H1 (cell line): ENCODE measurements around the gene PRCD.

Source experiments
- ATF2 ChIP-seq: IDR thresholded peaks from 2 replicates; pipeline ENCODE4 v1.6.1; 2012; ENCODE audit warnings: low read length, inconsistent platforms
- BACH1 ChIP-seq: IDR thresholded peaks from 2 replicates; pipeline ENCODE4 v1.6.1; 2012; ENCODE audit warnings: low read length, improper control_type of control experiment
- CTCF ChIP-seq, 3 experiments: IDR thresholded peaks; 1 replicate in 2 of 3; 2 replicates in 1 of 3; pipeline versions ENCODE4 v1.5.1 to v1.6.1; 2011; ENCODE audit warnings: low read length in 3 of 3, mild to moderate bottlenecking in 3 of 3, inconsistent platforms in 2 of 3, low read depth in 1 of 3, moderate library complexity in 1 of 3; ENCODE audit not compliant: insufficient read depth in 1 of 3; ENCODE audit errors: control extremely low read depth in 1 of 3
- POLR2A ChIP-seq, 2 experiments: IDR thresholded peaks; 1 replicate in 1 of 2; 2 replicates in 1 of 2; pipeline ENCODE4 v1.6.1; 2011; ENCODE audit warnings: low read depth in 2 of 2, low read length in 2 of 2, mild to moderate bottlenecking in 2 of 2; ENCODE audit errors: control extremely low read depth in 1 of 2
- RAD21 ChIP-seq, 2 experiments: IDR thresholded peaks in 1 of 2; conservative IDR thresholded peaks in 1 of 2; 2 replicates each; pipeline ENCODE4 v1.6.1; 2011; ENCODE audit warnings: low read depth in 2 of 2, low read length in 2 of 2, improper control_type of control experiment in 1 of 2, inconsistent platforms in 1 of 2, mild to moderate bottlenecking in 1 of 2, moderate library complexity in 1 of 2
- SIRT6 ChIP-seq: IDR thresholded peaks from one replicate; pipeline ENCODE4 v1.7.1; 2012; ENCODE audit warnings: low read length, inconsistent platforms
- TEAD4 ChIP-seq: IDR thresholded peaks from 2 replicates; pipeline ENCODE4 v1.6.1; 2012; ENCODE audit warnings: low read depth, low read length, inconsistent platforms, mixed read lengths

- TF ChIP-seq ATF2, result no peak
- TF ChIP-seq POLR2A (IDR thresholded peaks at IDR 0.05; ENCODE audit: control extremely low read depth in 1 of 2, low read depth in 2 of 2, low read length in 2 of 2), result no peak
- TF ChIP-seq CTCF (IDR thresholded peaks at IDR 0.05; ENCODE audit: control extremely low read depth in 1 of 3, insufficient read depth in 1 of 3, low read depth in 1 of 3, low read length in 3 of 3), result no peak
- TF ChIP-seq SIRT6, result no peak
- no peak for TF ChIP-seq TEAD4
- TF ChIP-seq BACH1, result no peak
- no peak for TF ChIP-seq RAD21 (IDR thresholded peaks at IDR 0.05 in 1 of 2, conservative IDR thresholded peaks at IDR 0.05 in 1 of 2; ENCODE audit: low read depth in 2 of 2, low read length in 2 of 2)
Observed at GRCh38 chr17:76511668-76512365, 28.0 kb upstream of the PRCD start.
